Measurements from ENCODE around the gene SLC38A10.

SLC38A10 gene

GRCh38 chr17:81277421-81277820 lies 17.7 kb downstream of the SLC38A10 start:
- H3K9me3 ChIP-seq (ENCODE audit: control insufficient read depth in 2 of 2, low read length in 2 of 2) = no peaks in the 10 kb centered on the region
- H3K4me1 ChIP-seq (ENCODE audit: control insufficient read depth in 2 of 2, insufficient read depth in 2 of 2, low read length in 2 of 2) = peaks cover 7 to 10% of the 10 kb centered on the region in 2 donors
- peak overlapping the region; percentile 54 to 63 for H3K27ac ChIP-seq (ENCODE audit: low read depth in 2 of 2, low read length in 2 of 2)
- H3K27me3 ChIP-seq (ENCODE audit: control insufficient read depth in 2 of 2, insufficient read depth in 2 of 2, low read length in 2 of 2) = no peaks in the 10 kb centered on the region
- peak overlapping the region; percentile 8 to 44 for H3K4me3 ChIP-seq (ENCODE audit: low read length in 2 of 2)
- H3K36me3 ChIP-seq (ENCODE audit: control insufficient read depth in 2 of 2, insufficient read depth in 2 of 2, low read length in 2 of 2) = peaks cover 40 to 67% of the 10 kb centered on the region in 2 donors
- peak overlapping the region in 1 of 2 donors; percentile 2 for H3K9ac ChIP-seq (ENCODE audit: low read depth in 1 of 2, low read length in 2 of 2)

GRCh38 chr17:81276781-81277180 lies 18.3 kb downstream of the SLC38A10 start:
- H3K36me3 ChIP-seq (ENCODE audit: control insufficient read depth in 2 of 2, insufficient read depth in 2 of 2, low read length in 2 of 2) = peaks cover 40 to 63% of the 10 kb centered on the region in 2 donors
- no peak overlapping the region for H3K27ac ChIP-seq (ENCODE audit: low read depth in 2 of 2, low read length in 2 of 2)
- no peaks in the 10 kb centered on the region for H3K27me3 ChIP-seq (ENCODE audit: control insufficient read depth in 2 of 2, insufficient read depth in 2 of 2, low read length in 2 of 2)
- H3K9me3 ChIP-seq (ENCODE audit: control insufficient read depth in 2 of 2, low read length in 2 of 2) = no peaks in the 10 kb centered on the region
- no peak overlapping the region for H3K9ac ChIP-seq (ENCODE audit: low read depth in 1 of 2, low read length in 2 of 2)
- H3K4me3 ChIP-seq (ENCODE audit: low read length in 2 of 2) = no peak overlapping the region
- H3K4me1 ChIP-seq (ENCODE audit: control insufficient read depth in 2 of 2, insufficient read depth in 2 of 2, low read length in 2 of 2) = peaks cover 7 to 10% of the 10 kb centered on the region in 2 donors

DNA sequence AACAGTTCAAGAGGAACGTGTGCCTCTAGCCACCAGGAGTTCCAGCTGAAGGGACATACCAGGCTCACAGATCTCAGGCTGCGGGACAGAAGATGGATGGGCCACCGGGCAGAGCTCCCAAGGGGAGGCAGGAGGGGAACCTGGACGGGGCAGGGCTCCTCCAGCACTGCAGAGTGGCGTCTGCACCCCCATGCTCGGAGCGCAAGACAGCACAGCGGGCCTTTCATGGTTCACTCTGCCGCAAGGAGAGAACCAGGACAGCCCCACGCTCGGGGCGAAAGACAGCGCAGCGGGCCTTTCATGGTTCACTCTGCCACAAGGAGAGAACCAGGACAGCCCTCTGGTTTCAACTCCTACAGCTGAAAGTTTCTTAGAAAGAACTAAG lies 20.6 kb downstream of the SLC38A10 start:
- Histone ChIP-seq H3K4me1 (ENCODE audit: control insufficient read depth in 2 of 2, insufficient read depth in 2 of 2, low read length in 2 of 2) (peaks cover 7 to 10% of the 10 kb centered on the region in 2 donors), H3K4me3 (ENCODE audit: low read length in 2 of 2) (no peak overlapping the region), H3K36me3 (ENCODE audit: control insufficient read depth in 2 of 2, insufficient read depth in 2 of 2, low read length in 2 of 2) (peaks cover 51 to 67% of the 10 kb centered on the region in 2 donors), H3K9me3 (ENCODE audit: control insufficient read depth in 2 of 2, low read length in 2 of 2) (no peaks in the 10 kb centered on the region), H3K27me3 (ENCODE audit: control insufficient read depth in 2 of 2, insufficient read depth in 2 of 2, low read length in 2 of 2) (no peaks in the 10 kb centered on the region), H3K27ac (ENCODE audit: low read depth in 2 of 2, low read length in 2 of 2) (no peak overlapping the region), H3K9ac (ENCODE audit: low read depth in 1 of 2, low read length in 2 of 2) (no peak overlapping the region)

- Histone ChIP-seq H3K27me3 (ENCODE audit: control insufficient read depth in 2 of 2, insufficient read depth in 2 of 2, low read length in 2 of 2) (no peaks in the 10 kb centered on the region), H3K36me3 (ENCODE audit: control insufficient read depth in 2 of 2, insufficient read depth in 2 of 2, low read length in 2 of 2) (peaks cover 55 to 67% of the 10 kb centered on the region in 2 donors), H3K4me1 (ENCODE audit: control insufficient read depth in 2 of 2, insufficient read depth in 2 of 2, low read length in 2 of 2) (peaks cover 7 to 10% of the 10 kb centered on the region in 2 donors), H3K27ac (ENCODE audit: low read depth in 2 of 2, low read length in 2 of 2) (no peak overlapping the region), H3K9me3 (ENCODE audit: control insufficient read depth in 2 of 2, low read length in 2 of 2) (no peaks in the 10 kb centered on the region), H3K9ac (ENCODE audit: low read depth in 1 of 2, low read length in 2 of 2) (no peak overlapping the region), H3K4me3 (ENCODE audit: low read length in 2 of 2) (no peak overlapping the region)
Measured at GRCh38 chr17:81273698-81274470, 21.2 kb downstream of the SLC38A10 start.

DNA sequence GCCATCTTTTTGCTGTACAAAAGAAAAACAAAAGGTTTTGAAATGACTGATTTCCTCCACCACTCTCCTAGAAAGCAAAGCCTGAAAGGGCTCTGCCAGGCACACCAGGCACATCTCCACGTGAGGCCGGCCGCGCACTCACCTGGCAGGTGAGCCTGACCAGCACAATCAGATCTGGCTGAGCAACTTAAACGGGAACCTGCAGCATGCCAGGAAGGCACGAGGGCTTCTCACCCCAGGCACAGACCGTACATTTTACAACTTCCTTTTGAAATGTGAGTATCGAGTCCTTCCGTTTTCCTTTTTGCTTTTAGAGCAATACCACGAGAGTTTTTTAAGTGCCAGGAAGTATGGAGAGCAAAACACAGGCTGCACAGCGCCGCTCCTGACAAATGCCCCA lies 22.5 kb downstream of the SLC38A10 start:
- Histone ChIP-seq H3K27ac (ENCODE audit: low read depth in 2 of 2, low read length in 2 of 2) (no peak overlapping the region), H3K27me3 (ENCODE audit: control insufficient read depth in 2 of 2, insufficient read depth in 2 of 2, low read length in 2 of 2) (no peaks in the 10 kb centered on the region), H3K4me3 (ENCODE audit: low read length in 2 of 2) (no peak overlapping the region), H3K9ac (ENCODE audit: low read depth in 1 of 2, low read length in 2 of 2) (no peak overlapping the region), H3K36me3 (ENCODE audit: control insufficient read depth in 2 of 2, insufficient read depth in 2 of 2, low read length in 2 of 2) (peaks cover 62 to 68% of the 10 kb centered on the region in 2 donors), H3K9me3 (ENCODE audit: control insufficient read depth in 2 of 2, low read length in 2 of 2) (no peaks in the 10 kb centered on the region), H3K4me1 (ENCODE audit: control insufficient read depth in 2 of 2, insufficient read depth in 2 of 2, low read length in 2 of 2) (peaks cover 7 to 10% of the 10 kb centered on the region in 2 donors)

DNA sequence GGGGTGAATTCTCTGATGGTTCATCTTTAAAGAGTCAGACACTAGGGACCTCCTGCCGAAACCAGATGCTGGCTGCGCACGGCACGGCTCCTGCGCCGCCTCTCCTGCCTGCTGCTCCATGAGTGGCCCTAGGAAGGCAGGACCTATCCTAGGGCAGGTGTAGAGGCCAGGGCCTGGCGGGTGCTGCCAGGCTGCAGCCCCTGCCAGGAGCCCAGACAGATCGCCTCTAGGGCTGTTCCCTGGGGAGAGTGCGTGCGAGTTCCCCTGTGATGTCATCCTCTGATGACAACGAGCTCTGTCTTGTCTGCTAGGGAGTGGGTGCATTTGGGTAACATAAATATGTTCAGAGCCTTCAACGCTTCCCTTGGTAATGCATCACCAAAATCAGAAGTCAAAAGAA lies 23.9 kb downstream of the SLC38A10 start:
- Histone ChIP-seq H3K4me1 (ENCODE audit: control insufficient read depth in 2 of 2, insufficient read depth in 2 of 2, low read length in 2 of 2) (no peaks in the 10 kb centered on the region), H3K36me3 (ENCODE audit: control insufficient read depth in 2 of 2, insufficient read depth in 2 of 2, low read length in 2 of 2) (peaks cover 67% of the 10 kb centered on the region in 2 donors), H3K4me3 (ENCODE audit: low read length in 2 of 2) (no peak overlapping the region), H3K9ac (ENCODE audit: low read depth in 1 of 2, low read length in 2 of 2) (no peak overlapping the region), H3K27me3 (ENCODE audit: control insufficient read depth in 2 of 2, insufficient read depth in 2 of 2, low read length in 2 of 2) (no peaks in the 10 kb centered on the region), H3K27ac (ENCODE audit: low read depth in 2 of 2, low read length in 2 of 2) (no peak overlapping the region), H3K9me3 (ENCODE audit: control insufficient read depth in 2 of 2, low read length in 2 of 2) (no peaks in the 10 kb centered on the region)

- H3K4me1 ChIP-seq (ENCODE audit: control insufficient read depth in 2 of 2, insufficient read depth in 2 of 2, low read length in 2 of 2) = no peaks in the 10 kb centered on the region
- no peak overlapping the region for H3K27ac ChIP-seq (ENCODE audit: low read depth in 2 of 2, low read length in 2 of 2)
- no peak overlapping the region for H3K9ac ChIP-seq (ENCODE audit: low read depth in 1 of 2, low read length in 2 of 2)
- H3K4me3 ChIP-seq (ENCODE audit: low read length in 2 of 2) = no peak overlapping the region
- H3K27me3 ChIP-seq (ENCODE audit: control insufficient read depth in 2 of 2, insufficient read depth in 2 of 2, low read length in 2 of 2) = no peaks in the 10 kb centered on the region
- H3K9me3 ChIP-seq (ENCODE audit: control insufficient read depth in 2 of 2, low read length in 2 of 2) = no peaks in the 10 kb centered on the region
- H3K36me3 ChIP-seq (ENCODE audit: control insufficient read depth in 2 of 2, insufficient read depth in 2 of 2, low read length in 2 of 2) = peaks cover 69% of the 10 kb centered on the region in 2 donors
Measured at GRCh38 chr17:81270279-81270678, 24.8 kb downstream of the SLC38A10 start.

DNA sequence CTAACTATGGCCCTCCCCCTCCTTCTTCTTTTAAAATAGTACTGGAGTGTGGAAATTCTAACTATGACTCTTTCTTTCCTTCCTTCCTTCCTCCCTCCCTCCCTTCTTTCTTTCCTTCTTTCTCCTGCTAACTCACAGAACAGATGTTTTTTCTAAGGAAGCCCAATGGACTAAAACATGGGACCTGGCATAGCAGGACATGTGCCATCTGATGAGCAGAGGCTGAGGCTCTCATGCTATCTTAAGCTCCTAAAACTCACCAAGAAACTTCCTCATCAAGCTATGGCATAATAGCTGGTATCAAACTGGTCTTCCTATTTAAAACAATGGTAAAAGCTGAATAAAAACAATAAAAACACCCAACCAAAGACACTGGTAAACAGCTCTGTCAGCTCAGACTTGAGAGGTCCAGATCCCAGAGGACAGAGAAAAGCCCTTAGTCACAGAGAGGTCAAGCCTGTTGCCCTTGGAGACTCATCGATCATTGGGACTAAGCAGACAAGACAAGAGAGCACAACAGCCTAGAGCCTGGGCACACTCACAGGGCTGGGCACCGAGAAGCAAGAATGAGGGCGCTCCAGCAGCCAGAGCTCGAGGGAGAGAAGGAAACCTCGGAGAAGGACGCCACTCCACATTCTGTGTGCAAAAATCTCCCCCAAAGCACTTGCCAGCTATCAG lies 27.6 kb downstream of the SLC38A10 start:
- H3K36me3 ChIP-seq (ENCODE audit: control insufficient read depth in 2 of 2, insufficient read depth in 2 of 2, low read length in 2 of 2) = peaks cover 59 to 67% of the 10 kb centered on the region in 2 donors

DNA sequence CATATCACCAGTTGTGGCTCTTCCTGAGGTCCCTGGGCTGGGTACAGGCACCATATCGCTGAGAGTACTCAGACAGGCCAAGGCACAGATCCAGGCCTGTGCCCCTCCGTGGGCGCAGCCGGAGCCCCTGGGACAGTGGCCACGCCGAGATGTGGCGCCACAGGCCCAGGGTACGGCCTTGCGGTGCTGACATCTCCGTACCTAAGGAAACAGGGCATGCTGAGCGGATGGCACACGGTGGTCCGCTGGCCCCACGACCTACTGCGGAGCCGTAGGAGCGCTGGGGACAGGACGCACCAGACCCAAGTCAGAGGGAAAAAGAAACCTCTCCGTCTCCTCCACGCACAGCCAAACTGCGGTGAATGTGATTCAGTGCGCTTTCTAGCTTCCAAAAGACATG lies 29.5 kb downstream of the SLC38A10 start:
- H3K4me1 ChIP-seq (ENCODE audit: control insufficient read depth in 2 of 2, insufficient read depth in 2 of 2, low read length in 2 of 2) = no peaks in the 10 kb centered on the region
- peaks cover 61 to 64% of the 10 kb centered on the region in 2 donors for H3K36me3 ChIP-seq (ENCODE audit: control insufficient read depth in 2 of 2, insufficient read depth in 2 of 2, low read length in 2 of 2)
- H3K9ac ChIP-seq (ENCODE audit: low read depth in 1 of 2, low read length in 2 of 2) = no peak overlapping the region
- no peak overlapping the region for H3K27ac ChIP-seq (ENCODE audit: low read depth in 2 of 2, low read length in 2 of 2)
- H3K4me3 ChIP-seq (ENCODE audit: low read length in 2 of 2) = no peak overlapping the region
- H3K27me3 ChIP-seq (ENCODE audit: control insufficient read depth in 2 of 2, insufficient read depth in 2 of 2, low read length in 2 of 2) = no peaks in the 10 kb centered on the region
- H3K9me3 ChIP-seq (ENCODE audit: control insufficient read depth in 2 of 2, low read length in 2 of 2) = no peaks in the 10 kb centered on the region

More for the DNA sequence above, 27.6 kb downstream of the SLC38A10 start:
- H3K9me3 ChIP-seq (ENCODE audit: control insufficient read depth in 2 of 2, low read length in 2 of 2) = no peaks in the 10 kb centered on the region
- H3K4me3 ChIP-seq (ENCODE audit: low read length in 2 of 2) = no peak overlapping the region
- H3K27ac ChIP-seq (ENCODE audit: low read depth in 2 of 2, low read length in 2 of 2) = no peak overlapping the region
- no peaks in the 10 kb centered on the region for H3K27me3 ChIP-seq (ENCODE audit: control insufficient read depth in 2 of 2, insufficient read depth in 2 of 2, low read length in 2 of 2)
- H3K4me1 ChIP-seq (ENCODE audit: control insufficient read depth in 2 of 2, insufficient read depth in 2 of 2, low read length in 2 of 2) = no peaks in the 10 kb centered on the region
- H3K9ac ChIP-seq (ENCODE audit: low read depth in 1 of 2, low read length in 2 of 2) = no peak overlapping the region

- Histone ChIP-seq H3K4me1 (ENCODE audit: control insufficient read depth in 2 of 2, insufficient read depth in 2 of 2, low read length in 2 of 2) (no peaks in the 10 kb centered on the region), H3K4me3 (ENCODE audit: low read length in 2 of 2) (no peak overlapping the region), H3K27me3 (ENCODE audit: control insufficient read depth in 2 of 2, insufficient read depth in 2 of 2, low read length in 2 of 2) (no peaks in the 10 kb centered on the region), H3K36me3 (ENCODE audit: control insufficient read depth in 2 of 2, insufficient read depth in 2 of 2, low read length in 2 of 2) (peaks cover 56 to 63% of the 10 kb centered on the region in 2 donors), H3K9me3 (ENCODE audit: control insufficient read depth in 2 of 2, low read length in 2 of 2) (no peaks in the 10 kb centered on the region), H3K27ac (ENCODE audit: low read depth in 2 of 2, low read length in 2 of 2) (no peak overlapping the region), H3K9ac (ENCODE audit: low read depth in 1 of 2, low read length in 2 of 2) (no peak overlapping the region)
Measured at GRCh38 chr17:81264640-81265039, 30.5 kb downstream of the SLC38A10 start.

All from mucosa of rectum (tissue), 2 donors.